Measurements from ENCODE around the gene PDZD8.

- no peak for TF ChIP-seq POLR2A (IDR thresholded peaks at IDR 0.05; ENCODE audit: low read depth, low read length)
- TF ChIP-seq POLR2AphosphoS5 (IDR thresholded peaks at IDR 0.05; ENCODE audit: low read depth, low read length) = no peak
- no peak for TF ChIP-seq PAX5 (IDR thresholded peaks at IDR 0.05; ENCODE audit: insufficient read depth, low read length, severe bottlenecking)
- no peak for TF ChIP-seq TAF1 (IDR thresholded peaks at IDR 0.05; ENCODE audit: low read depth, low read length)
These were observed 53.0 kb downstream of the PDZD8 start for GRCh38 chr10:117322260-117322659.

All from GM12891 (cell line).